ENCODE data around the gene COL11A2.

COL11A2 gene

DNA sequence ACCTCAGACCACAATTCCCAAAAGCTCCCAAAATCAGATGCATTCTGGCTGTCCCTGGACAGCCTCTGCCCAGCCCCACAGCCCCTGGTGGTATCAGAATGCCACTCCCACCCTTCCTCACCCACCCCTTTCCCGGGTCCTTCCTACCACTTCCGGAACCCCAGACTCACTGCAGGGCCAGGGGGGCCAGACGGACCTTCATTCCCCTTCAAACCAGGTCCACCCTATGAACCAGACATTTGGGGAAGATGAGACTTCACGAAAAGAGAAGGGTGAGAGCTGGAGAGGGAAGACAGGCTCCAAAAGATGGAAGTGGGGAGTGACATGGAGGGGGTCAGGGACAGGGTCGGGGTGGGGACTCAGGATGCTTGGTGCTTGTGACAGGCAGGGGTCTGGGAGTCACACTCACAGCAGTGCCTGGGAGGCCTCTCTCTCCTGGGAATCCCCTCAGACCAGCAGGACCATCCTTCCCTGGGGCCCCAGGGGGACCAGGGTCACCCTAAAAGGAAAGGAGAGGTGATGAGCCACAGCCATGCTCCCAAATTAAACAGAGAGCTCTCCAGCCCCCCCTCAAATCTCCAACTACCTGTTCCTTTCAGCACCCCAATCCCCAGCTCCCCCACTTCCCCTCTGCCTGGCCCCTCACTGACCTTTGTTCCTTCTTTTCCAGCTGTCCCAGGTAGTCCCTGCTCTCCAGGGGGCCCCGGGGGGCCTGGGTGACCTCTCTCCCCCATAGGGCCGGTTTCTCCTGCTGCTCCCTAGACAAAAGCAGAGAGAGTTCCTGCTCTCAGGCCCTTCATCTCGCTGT lies 20.2 kb downstream of the COL11A2 start:
- no peak for DNase-seq (ENCODE audit: low spot score)

DNA sequence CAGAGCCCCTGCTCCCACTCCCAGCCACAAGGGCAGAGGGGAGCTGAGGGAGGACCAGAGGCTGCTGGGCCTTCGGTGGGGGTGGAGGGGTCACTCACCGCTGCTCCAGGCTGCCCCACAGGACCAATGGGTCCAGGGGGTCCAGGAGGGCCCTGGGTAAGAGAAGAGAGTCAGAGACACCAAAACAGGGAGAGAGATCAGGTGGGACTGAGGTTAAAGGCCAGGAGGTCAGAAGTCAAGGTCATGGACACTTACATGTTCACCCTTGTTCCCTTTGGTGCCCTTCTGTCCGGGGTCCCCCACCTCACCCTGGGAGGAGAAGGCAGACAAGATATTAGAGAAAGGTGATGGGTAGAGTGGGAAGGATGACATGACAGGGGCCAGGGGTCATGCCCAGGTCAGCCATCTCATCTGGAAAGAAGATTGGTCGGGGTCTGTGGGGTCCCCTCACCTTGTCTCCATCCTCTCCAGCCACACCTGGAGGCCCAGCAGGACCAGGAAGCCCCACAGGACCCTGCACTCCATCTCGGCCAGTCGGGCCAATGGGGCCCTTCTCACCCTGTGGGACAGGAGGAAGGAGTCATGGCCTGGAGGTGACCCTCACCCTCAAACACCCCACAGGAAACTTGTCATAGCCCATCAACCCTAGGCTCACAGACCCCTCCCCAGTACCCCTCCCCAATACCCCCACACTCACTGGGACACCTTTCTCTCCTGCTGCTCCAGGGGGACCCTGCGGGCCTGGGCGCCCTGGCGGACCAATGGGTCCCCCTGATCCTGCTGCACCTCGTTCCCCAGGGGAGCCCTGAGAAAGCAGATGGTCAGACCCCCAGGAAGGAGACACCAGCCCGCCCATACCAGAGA lies 21.0 kb downstream of the COL11A2 start:
- DNase-seq (ENCODE audit: low spot score): no peak

DNA sequence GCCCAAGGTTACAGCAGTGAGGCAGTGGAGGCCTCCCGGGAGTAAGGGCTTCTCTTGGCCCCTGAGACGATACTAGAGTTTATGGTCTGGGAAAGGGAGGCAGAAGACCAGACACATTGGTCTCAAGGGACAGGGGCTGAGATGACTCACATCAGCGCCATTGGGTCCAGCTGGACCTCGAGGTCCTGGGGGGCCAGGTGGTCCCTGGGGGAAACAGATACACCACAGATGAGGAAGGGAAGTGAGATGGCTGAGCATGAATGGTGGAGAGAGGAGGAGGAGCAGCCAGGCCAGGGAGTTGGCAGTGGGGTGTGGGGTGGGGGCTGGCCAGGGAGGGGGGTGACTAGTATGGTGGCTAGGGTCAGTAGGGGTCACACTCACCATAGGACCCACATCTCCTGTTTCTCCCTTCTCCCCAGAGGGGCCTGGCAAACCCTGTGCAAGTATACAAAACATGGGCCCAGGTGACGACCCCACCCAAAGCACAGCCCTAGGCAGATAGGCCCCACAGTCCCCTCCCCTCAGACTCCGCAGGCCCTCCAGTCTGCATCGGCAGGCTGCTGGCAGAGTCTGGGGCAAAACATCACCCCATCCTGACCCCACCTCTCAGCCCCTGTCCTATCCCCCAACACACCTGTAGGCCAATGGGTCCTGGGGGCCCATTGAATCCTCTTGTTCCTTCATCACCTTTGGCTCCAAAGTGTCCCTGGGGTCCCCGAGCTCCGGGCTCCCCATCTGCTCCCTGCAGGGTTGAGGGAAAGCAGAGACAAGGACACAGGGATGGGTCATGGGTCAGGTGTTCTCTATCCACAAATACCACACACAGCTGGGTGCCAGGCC lies 21.9 kb downstream of the COL11A2 start:
- DNase-seq (ENCODE audit: low spot score): no peak

DNA sequence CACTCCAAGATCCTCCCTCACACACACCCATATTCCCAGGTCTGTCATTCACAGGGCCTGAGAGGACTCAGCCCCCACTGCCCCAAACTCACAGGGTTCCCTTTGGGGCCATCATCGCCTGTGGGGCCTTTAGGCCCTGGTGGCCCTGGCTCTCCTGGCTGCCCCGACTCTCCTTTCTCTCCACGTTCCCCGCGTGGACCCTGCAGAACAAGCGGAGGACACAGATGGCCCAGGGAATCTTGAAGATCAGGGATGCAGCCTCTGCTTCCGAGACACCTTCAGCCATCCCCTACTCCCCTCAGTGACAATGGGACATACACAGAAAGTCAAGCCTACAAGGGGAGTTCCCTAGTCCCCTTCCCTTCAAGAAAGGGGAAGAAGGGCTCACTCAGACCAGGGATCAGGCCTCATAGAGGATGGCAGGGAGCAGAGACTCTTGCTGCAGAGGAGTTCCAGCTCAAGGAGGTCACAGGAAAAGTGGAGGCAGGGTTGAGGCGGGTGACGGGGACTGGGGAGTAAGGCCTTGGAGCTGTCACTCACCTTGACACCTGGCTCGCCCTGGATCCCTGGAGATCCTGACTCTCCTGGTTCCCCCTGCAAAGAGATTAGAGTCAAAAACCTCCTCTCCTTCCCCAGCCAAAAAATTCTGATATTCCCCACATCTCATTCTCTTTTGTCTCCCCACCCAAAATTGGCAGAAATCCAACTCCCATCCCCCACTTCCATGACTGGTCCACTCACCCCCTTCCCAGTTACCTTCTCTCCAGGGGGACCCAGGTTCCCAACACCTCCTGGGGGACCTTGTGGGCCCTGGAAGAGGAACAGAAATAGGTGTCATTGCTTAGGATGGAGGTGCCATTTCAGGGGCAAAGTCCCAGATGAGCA lies 22.7 kb downstream of the COL11A2 start:
- DNase-seq (ENCODE audit: low spot score): no peak

- no peak for DNase-seq (ENCODE audit: low spot score)
Observed at GRCh38 chr6:33168639-33169038, 23.6 kb downstream of the COL11A2 start.

- DNase-seq (ENCODE audit: low spot score): no peak
Observed at GRCh38 chr6:33168284-33168601, 24.0 kb downstream of the COL11A2 start.

DNA sequence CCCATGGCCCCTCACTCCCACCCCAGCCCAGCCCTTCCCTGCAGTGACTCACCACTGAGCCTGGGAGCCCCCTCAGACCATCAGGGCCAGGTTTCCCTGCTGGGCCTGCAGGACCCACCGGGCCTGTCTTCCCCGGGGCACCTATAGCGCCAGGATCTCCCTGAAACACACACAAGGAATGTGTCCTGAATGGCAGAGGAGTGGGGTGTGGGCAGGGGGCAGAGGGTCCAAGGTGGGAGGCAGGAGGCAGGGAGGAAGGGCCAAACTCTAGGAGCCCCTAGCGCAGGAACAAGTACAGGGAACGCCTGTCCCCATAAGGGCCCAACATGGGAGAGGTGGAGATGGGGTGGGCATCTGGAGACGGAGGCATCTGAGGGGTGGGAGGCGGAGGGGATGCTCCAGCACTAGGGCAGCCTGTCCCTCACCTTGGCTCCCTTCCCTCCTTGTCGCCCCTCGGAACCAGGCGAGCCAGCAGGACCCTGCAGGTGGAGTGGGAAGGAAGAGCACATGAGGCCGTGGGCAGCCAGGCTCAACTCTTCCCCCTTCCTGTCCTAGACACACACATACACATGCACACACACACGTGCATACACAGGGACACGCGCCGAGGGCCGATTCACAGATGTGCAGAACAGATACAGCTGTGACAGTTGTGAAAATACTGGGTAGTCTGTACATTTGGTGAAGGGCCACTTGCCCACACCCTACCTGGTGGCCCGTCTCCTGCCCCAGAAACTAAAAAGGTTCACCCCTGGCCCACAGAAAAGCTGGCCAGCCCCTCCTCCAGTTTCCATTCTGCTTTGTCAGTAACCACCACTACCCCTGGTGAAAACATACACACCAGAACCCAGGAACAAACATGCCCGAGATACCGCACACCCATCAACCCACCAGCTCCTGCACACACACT lies 24.6 kb downstream of the COL11A2 start:
- no peak for DNase-seq (ENCODE audit: low spot score)

GRCh38 chr6:33166811-33167210 lies 25.5 kb downstream of the COL11A2 start:
- DNase-seq (ENCODE audit: low spot score): no peak

DNA sequence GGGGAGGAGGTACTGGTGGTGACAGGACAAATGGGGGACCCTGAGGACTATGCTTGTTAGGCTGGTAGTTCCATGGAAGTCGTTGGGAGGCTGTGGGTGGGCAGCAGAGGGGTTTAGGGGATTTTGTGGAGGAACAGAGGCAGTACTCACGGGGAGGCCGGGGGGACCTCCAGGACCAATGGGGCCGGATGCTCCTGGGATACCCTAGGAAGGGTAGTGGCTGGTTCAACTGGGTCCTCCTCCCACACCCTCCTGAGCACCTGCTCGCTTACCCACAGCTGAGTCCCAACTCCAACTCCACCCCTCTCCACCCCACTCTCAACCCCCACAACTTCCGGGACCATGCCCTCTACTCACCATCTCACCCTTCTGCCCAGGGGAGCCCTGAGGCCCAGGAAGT lies 25.9 kb downstream of the COL11A2 start:
- no peak for DNase-seq (ENCODE audit: low spot score)

DNA sequence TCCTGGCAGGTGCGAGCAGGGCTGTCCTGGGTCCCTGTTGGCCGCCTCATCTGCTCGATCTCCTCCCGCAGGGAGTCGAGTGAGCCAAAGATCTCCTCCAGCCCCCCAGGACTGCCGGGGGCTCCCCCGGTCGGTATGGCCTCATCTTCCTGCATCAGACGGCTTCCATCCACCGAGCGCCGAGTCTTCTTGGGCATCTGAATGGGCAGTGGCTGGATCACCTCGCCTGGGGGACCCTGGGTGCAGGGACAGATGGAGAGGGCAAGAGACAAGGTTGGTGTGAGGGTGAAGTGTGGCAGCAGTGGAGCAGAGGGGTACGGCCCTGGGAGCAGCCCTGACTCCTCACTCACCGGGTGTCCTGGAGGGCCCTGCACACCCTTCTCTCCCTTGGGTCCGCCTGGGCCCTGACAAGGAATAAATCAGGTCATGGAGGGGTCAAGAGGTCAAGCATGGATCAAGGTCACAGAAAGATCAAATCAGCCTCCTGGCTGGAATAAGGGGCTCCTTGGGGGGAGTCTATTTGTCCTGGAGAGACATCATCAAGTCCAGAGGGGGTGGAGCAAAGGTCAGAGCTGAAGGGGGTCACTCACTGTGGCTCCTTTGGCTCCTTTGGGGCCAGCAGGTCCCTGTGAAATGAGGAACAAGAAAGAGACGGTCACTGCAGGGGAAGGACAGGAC lies 26.5 kb downstream of the COL11A2 start:
- DNase-seq (ENCODE audit: low spot score): no peak

GRCh38 chr6:33164665-33165373 lies 27.4 kb downstream of the COL11A2 start:
- DNase-seq (ENCODE audit: low spot score): no peak

DNA sequence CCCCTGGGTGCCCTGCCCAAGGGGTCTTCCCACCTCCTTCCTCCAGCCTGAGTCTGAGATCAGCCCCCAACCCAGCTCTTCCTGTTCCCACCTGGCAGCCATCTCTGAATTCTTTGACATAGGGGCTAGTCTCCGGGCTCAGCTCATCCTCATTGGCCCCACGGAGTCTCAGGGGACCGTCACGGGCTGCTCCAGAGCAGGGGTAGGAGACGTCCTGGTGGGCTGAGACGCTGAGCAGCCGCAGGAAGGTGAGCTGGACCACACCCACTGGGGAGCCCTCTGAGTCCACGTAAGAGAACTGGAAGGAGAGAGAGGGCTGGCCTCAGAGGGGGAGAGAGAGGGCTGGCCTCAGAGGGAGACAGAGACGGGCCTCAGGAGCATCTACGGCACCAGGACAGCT lies 28.1 kb downstream of the COL11A2 start:
- no peak for DNase-seq (ENCODE audit: low spot score)

- no peak for DNase-seq (ENCODE audit: low spot score)
Observed at GRCh38 chr6:33163540-33163939, 28.7 kb downstream of the COL11A2 start.

DNA sequence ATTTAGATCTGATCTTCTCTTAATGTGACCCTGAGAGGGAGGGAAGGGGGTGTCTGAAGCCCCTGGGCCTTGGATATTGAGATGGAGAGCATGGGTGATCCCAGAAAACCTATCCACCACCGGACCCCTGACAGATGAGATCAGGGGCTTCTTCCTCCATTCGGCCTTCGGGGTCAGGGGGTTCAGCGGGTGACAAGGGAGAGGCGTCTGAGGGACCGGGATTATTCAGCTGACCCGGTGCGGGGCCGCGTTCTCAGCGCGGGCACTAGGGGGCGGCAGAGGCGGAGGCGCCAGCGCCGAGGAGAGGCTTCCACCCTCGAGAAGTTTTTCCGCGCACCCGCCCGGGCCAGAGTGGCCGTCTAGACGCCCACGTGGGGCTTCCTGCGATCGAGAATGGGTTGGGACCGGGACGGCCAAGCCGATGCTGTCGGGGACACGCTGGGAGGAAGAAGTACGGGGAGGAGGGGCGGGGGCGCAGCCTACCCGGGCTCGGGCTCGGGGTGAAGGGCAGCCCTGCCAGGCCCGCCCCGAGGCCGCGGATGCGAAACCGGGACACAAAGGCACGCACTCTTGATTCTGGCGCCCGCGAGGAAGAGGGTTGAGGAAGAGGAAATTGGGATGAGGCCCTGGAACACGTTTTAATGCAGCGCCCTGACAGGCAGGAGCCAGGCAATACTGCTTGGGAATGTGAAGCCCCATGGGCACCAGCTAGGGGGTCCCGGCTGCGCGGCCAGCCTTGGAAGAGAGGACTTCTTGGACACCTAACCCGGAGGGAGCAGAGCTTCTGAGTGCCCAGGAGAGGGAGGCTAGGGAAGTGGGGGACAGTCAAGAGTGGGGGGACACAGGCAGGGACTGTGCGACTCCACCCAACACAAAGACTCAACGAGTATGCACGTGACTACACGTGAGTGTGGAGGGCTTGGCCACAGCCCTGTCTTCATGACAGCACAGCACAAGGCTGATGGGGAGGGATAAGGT lies 30.6 kb downstream of the COL11A2 start:
- peak; percentile 78 for DNase-seq (ENCODE audit: low spot score)

- no peak for DNase-seq (ENCODE audit: low spot score)
Observed at GRCh38 chr6:33160728-33161344, 31.4 kb downstream of the COL11A2 start.

DNA sequence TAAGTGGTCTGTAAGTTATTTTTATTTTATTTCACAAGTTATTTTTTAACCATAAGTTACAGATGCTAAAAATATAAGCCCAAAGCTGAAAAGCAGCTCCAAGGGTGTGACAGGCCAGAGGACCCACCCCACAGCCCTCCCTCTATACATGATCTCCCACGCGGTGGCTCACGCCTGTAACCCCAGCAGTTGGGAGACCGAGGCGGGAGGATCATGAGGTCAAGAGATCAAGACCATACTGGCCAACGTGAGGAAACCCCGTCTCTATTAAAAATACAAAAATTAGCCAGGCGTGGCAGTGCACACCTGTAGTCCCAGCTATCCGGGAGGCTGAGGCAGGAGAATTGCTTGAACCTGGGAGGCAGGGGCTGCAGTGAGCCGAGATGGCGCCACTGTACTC lies 32.2 kb downstream of the COL11A2 start:
- no peak for DNase-seq (ENCODE audit: low spot score)

- DNase-seq (ENCODE audit: low spot score): no peak
Observed at GRCh38 chr6:33156964-33157363, 35.3 kb downstream of the COL11A2 start.

DNA sequence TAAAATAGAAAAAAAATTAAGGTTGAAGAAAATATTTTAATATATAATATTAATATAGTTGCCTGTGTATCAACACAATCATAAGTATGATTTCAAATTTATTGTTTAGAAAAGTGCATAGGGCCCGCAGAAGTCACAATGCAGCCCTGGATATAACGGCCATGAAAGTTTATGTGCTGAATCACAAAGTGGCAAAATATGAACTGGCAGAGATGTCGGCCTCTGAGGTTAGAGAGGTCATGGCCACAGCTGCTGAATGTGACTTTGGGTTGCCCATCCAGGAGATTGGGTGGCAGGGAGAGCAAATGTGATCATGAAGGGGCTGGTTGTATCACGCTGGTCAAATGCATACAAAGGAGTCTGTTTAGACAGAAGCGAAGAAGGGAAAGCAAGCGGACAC lies 35.7 kb downstream of the COL11A2 start:
- no peak for DNase-seq (ENCODE audit: low spot score)

Measured in HuH-7 (cell line).